Muscle layer of duodenum (tissue), 2 donors: Measurements from ENCODE around the gene CDK2AP2.
A peak's percentile ranks its signal among the peaks of the same experiment; 100 is the strongest.
"Not testable (repeated sequence)": the region's sequence is repeated elsewhere in the genome, so short reads cannot be mapped to it uniquely, and the experiment has no call there.

Experiments
- H3K27ac ChIP-seq: one replicate; pipeline ENCODE4 v1.7.0; 2013; ENCODE audit warnings: mild to moderate bottlenecking, low read length
- H3K27me3 ChIP-seq: one replicate; pipeline ENCODE4 v1.7.0; 2013; ENCODE audit warnings: low read depth, mild to moderate bottlenecking, control low read depth, low read length
- H3K36me3 ChIP-seq, 2 donors: one replicate each; pipeline ENCODE4 v1.7.0; 2013; ENCODE audit warnings: low read length in 2 of 2, control low read depth in 1 of 2, mild to moderate bottlenecking in 1 of 2; ENCODE audit not compliant: insufficient read depth in 2 of 2, control insufficient read depth in 1 of 2
- H3K4me1 ChIP-seq, 2 donors: one replicate each; pipeline ENCODE4 v1.7.0; 2013; ENCODE audit warnings: low read length in 2 of 2, mild to moderate bottlenecking in 2 of 2, control low read depth in 1 of 2, moderate library complexity in 1 of 2; ENCODE audit not compliant: insufficient read depth in 2 of 2, control insufficient read depth in 1 of 2
- H3K4me3 ChIP-seq, 2 donors: one replicate each; pipeline ENCODE4 v1.7.0; 2013; ENCODE audit warnings: low read length in 2 of 2, low read depth in 1 of 2, mild to moderate bottlenecking in 1 of 2
- H3K9me3 ChIP-seq, 2 donors: one replicate each; pipeline ENCODE4 v1.7.0; 2013; ENCODE audit warnings: low read length in 2 of 2, control low read depth in 1 of 2, mild to moderate bottlenecking in 1 of 2; ENCODE audit not compliant: control insufficient read depth in 1 of 2
- donor health status: healthy.

Gene CDK2AP2

DNA sequence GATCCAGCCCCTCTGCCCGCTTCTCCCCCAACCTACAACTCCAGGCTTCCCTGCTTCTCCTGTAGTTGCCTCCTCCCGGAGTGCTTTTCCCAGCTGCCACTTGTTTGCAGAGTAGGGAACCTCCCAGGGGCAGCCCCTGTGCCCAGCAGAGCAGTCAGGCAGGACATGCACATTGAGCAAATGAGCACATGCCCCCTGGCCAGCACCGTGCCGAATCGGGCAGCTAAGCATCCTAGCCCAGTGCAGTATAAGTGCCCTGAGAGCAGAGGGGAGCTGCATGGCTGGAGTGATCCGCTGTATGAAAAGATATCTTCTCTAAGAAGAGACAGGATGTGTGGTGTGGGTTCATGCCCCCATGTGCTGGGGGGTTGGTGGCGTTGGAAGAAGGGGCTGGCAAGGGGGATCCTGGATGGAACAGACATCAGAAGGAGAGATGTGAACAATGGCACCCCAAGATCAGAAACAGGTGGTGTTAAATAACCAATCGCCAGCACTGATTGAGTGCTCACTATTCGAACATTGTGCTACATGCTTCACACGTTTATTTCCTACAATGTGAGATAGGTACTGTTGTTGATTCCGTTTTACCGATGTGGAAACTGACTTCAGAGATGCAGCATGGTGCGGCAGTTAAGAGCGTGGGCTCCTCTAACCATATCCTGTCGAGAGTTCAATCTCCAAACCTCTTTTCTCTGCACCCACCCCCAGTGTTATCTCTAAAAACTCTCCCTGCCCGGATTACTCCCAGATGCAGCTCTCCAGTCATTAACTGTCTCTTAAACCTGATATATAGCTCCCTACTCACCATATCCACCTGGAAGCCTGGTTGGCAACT lies 23.9 kb downstream of the CDK2AP2 start:
- peaks cover 3 to 21% of the 10 kb centered on the region in 2 donors for H3K36me3 ChIP-seq
- peak overlapping the region; percentile 91 for H3K27ac ChIP-seq
- H3K9me3 ChIP-seq: no peaks in the 10 kb centered on the region
- peak overlapping the region; percentile 68 to 88 for H3K4me3 ChIP-seq
- H3K4me1 ChIP-seq: peaks cover 14 to 28% of the 10 kb centered on the region in 2 donors
- H3K27me3 ChIP-seq: no peaks in the 10 kb centered on the region

DNA sequence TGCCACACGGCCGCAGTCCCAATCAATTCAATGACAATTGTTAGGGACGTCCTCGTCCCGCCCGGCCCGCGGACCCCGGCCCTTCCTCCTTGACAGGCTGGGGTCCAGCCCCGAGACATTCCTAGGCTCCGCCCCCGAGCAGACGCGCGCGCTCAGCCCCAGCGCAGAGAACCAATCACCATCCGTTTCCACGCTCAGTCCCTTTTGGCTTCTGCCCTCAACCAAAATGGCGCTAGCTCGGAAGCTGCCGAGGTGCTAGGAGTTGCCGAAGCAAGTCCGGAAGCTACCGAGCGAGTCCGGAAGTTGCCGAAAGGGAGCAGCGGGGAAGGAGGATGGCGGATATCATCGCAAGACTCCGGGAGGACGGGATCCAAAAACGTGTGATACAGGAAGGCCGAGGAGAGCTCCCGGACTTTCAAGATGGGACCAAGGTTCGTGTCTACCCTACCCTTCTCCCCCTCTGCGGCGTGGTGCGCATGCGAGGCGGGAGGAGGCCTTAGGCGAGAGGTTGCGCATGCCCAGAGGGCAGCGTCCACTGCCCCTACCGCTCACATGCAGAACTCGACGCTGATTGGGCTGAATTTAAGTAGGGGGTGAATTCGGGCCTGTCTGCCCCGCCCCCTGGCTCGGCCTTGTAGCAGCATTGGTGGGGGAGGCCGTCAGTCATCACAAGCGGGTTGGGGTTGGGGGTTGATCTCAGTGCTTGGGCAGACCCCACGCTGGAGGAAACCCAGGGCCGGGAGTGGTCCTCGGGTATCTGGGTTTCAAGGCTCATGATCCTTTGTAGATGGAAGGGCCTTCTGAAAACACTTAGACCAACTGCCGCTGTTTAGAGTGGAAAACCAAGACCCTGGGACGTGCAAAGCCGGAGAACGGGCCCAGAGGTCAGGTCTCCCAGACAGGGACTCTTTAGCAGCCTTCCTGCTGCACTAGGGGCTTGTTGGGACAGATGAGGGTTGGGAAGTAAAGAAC lies 24.8 kb downstream of the CDK2AP2 start, which contains the start of gene AIP:
Gene AIP (plus strand): TSS at position 200 of the 972 bp plus-strand sequence. CDS start 133 bp downstream, at position 333.
- Histone ChIP-seq H3K27ac (peak within 1 kb of the TSS; percentile 91), H3K4me1 (peaks cover 14 to 28% of the 10 kb centered on the region in 2 donors), H3K4me3 (peak within 1 kb of the TSS; percentile 68 to 88), H3K27me3 (no peaks in the 10 kb centered on the region), H3K36me3 (peaks cover 0 to 12% of the 10 kb centered on the region in 2 donors), H3K9me3 (no peaks in the 10 kb centered on the region)

DNA sequence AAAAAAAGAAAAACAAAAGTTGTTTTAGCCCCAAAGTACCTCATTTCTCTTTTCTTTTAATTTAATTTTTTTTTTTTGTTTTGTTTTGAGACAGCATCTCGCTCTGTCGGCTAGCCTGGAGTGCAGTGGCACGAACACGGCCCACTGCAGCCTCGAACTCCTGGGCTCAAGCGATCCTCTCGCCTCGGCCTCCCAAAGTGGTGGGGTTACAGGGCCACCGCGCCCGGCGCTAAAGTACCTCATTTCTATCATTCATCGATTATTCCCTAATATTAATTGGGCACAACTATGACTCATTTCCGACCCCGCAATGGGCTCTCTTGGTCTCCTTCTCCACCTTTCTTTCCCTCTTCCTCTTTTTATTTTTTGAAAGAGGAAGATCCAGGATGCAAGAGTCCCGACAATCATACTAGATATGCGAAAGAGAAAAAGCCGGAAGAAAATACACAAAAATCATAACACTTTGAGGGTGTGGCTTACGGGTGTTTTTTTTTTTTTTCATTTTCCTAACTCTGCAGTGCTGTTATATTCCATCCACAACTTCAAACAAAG lies 25.6 kb downstream of the CDK2AP2 start:
- Histone ChIP-seq H3K4me1 (peaks cover 14 to 28% of the 10 kb centered on the region in 2 donors), H3K27ac (peak overlapping the region; percentile 91), H3K36me3 (peaks cover 0 to 6% of the 10 kb centered on the region in 2 donors), H3K9me3 (no peaks in the 10 kb centered on the region), H3K27me3 (no peaks in the 10 kb centered on the region), H3K4me3 (peak overlapping the region; percentile 68 to 88)

DNA sequence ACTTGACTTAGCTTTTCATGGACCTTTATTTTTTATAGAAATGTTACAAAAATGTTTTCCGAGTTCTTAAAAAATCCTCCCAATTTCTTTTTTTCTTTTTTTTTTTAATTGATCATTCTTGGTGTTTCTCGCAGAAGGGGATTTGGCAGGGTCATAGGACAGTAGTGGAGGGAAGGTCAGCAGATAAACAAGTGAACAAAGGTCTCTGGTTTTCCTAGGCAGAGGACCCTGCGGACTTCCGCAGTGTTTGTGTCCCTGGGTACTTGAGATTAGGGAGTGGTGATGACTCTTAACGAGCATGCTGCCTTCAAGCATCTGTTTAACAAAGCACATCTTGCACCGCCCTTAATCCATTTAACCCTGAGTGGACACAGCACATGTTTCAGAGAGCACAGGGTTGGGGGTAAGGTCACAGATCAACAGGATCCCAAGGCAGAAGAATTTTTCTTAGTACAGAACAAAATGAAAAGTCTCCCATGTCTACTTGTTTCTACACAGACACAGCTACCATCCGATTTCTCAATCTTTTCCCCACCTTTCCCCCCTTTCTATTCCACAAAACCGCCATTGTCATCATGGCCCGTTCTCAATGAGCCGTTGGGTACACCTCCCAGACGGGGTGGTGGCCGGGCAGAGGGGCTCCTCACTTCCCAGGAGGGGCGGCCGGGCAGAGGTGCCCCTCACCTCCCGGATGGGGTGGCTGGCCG lies 30.5 kb downstream of the CDK2AP2 start:
- H3K4me1 ChIP-seq, H3K9me3 ChIP-seq: not testable (repeated sequence)

DNA sequence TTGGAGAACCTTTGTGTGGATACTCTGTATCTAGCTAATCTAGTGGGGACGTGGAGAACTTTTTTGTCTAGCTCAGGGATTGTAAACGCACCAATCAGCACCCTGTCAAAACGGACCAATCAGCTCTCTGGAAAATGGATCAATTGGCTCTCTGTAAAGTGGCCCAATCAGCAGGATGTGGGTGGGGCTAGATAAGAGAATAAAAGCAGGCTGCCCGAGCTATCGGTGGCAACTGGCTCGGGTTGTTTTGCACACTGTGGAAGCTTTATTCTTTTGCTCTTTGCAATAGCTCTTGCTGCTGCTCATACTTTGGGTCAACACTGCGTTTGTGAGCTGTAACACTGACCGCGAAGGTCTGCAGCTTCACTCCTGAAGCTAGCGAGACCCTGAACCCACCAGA lies 31.3 kb downstream of the CDK2AP2 start:
- not testable (repeated sequence) for H3K4me3 ChIP-seq, H3K27me3 ChIP-seq, H3K4me1 ChIP-seq, H3K36me3 ChIP-seq, H3K9me3 ChIP-seq, H3K27ac ChIP-seq

More for the DNA sequence above, 30.5 kb downstream of the CDK2AP2 start:
- not testable (repeated sequence) for H3K27ac ChIP-seq, H3K27me3 ChIP-seq, H3K36me3 ChIP-seq, H3K4me3 ChIP-seq

DNA sequence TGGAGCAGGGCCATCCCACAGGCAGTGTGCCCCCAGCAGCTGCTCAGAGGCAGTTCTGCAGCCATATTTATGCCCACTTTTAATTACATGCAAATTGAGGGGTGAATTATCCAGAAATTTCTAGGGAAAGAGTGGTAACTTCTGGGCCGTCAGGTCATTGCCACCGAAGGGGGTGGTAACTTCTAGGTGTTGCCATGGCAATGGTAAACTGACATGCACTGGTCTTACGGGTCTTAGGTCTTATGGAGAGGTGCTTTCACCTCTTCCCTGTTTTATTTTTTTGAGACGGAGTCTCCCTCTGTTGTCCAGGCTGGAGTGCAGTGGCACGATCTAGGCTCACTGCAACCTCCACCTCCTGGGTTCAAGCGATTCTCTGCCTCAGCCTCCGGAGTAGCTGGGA lies 35.1 kb downstream of the CDK2AP2 start:
- Histone ChIP-seq H3K27me3 (no peaks in the 10 kb centered on the region), H3K4me3 (no peak overlapping the region), H3K27ac (no peak overlapping the region), H3K4me1 (peaks cover 3 to 9% of the 10 kb centered on the region in 2 donors), H3K36me3 (no peaks in the 10 kb centered on the region), H3K9me3 (no peaks in the 10 kb centered on the region)

DNA sequence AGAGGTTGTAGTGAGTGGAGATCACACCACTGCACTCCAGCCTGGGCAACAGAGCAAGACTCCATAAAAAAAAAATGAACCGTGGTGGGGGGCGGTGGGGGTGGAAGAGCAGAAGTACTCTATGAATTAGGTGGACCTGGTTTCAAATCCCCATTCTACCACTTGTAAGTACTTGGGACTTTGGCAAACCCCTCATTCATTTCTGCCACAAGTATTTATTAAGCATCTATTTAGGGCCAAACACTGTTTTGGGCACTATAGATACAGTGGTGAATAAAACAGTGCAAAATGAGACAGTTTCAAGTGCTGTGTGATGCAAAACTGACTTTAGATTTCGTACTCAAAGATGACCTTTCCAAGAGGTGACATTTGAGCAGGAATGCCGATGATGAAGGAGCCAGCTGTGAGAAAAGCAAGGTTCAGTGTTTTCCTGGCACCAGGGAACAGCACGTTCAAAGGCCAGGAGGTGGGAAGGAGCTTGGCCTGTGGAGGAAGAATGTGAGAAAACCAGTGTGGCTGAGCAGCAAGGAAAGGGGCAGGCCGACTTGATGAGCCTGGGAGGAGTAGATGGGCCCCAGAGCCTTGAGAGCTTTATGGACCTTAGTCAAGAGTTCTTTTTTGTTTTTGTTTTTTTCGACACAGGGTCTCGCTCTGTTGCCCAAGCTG lies 37.5 kb downstream of the CDK2AP2 start:
- no peak overlapping the region for H3K27ac ChIP-seq
- no peak overlapping the region for H3K4me3 ChIP-seq
- H3K27me3 ChIP-seq: no peaks in the 10 kb centered on the region
- H3K36me3 ChIP-seq: no peaks in the 10 kb centered on the region
- no peaks in the 10 kb centered on the region for H3K9me3 ChIP-seq
- peaks cover 3 to 21% of the 10 kb centered on the region in 2 donors for H3K4me1 ChIP-seq

DNA sequence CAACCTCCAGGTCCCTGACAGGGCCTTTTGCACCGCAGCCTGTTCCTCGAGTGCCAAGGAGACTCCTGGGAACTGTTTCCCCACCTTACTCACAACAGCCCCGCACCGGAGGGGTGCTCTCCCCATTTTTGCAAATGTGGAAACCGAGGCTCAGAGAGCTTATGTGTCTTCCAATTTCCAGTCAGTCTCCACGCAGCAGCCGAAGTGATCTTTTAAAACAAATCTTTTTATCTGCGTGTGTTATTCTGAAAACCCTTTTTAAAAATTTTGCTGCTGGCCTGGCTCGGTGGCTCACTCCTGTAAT lies 38.5 kb downstream of the CDK2AP2 start:
- no peaks in the 10 kb centered on the region for H3K36me3 ChIP-seq
- peak overlapping the region; percentile 91 for H3K27ac ChIP-seq
- H3K4me1 ChIP-seq: peaks cover 3 to 27% of the 10 kb centered on the region in 2 donors
- H3K27me3 ChIP-seq: no peaks in the 10 kb centered on the region
- peak overlapping the region; percentile 80 to 85 for H3K4me3 ChIP-seq
- no peaks in the 10 kb centered on the region for H3K9me3 ChIP-seq

DNA sequence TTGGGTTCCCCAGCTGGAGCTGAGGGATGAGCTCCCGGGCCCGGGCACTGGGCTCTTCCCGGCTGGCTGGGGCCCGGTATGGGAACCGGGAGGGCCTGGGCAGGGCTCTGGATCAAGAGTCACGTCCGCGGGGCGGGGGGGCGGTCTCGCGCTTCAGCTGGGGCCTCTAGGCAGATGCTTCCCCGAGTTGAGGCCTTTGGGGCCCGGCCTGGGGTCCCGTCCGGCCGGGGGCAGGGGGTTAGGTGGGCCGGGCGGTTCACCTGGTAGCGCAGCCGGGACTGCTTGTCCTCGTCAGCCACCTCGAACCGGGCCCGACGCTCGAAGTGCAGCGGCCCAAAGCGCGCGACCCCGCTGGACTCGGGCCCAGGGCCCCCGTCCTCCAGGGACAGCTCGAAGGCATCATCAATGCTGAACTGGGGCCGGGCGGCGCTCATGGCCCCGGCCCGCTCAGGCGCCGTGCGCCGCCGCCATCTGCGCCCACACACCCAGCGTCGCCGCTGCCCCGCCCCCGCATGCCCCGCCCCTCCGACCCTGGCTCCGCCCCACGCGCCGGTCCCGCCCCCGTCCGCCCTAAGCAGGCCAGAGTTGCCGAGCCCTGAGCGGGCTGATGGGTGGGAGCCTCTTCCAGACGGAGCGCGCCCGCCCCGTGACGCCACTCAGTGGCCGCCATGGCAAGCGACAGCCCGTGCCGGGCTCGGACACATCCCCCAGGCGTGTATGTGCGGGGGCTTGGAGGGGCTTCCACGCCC lies 39.0 kb downstream of the CDK2AP2 start, which contains the start of gene TMEM134:
Gene TMEM134 (minus strand): TSS at position 493 of the 749 bp plus-strand sequence. CDS start 59 bp downstream, at position 434.
- Histone ChIP-seq H3K4me3 (peak within 1 kb of the TSS; percentile 80 to 85), H3K4me1 (peaks cover 3 to 32% of the 10 kb centered on the region in 2 donors)

DNA sequence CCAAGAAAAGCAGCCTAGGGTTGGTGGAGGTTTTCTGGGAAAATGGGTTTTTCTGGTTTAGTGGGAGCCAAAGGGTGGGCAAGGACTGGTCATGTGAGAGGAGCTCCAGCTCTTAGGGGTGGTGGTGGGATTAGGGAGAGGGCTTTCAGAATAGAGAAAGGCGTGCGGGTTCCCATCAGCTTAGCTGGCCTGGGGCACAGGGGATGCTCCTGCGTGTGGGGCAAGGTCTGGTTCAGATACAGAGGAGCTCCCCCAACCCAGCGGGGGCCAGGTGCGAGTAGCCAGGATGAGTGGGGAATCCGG lies 39.6 kb downstream of the CDK2AP2 start:
- H3K27me3 ChIP-seq: no peaks in the 10 kb centered on the region
- H3K36me3 ChIP-seq: no peaks in the 10 kb centered on the region
- peak overlapping the region; percentile 77 to 85 for H3K4me3 ChIP-seq
- H3K27ac ChIP-seq: peak overlapping the region; percentile 84
- H3K9me3 ChIP-seq: no peaks in the 10 kb centered on the region
- peaks cover 6 to 36% of the 10 kb centered on the region in 2 donors for H3K4me1 ChIP-seq

More for the DNA sequence above, 39.0 kb downstream of the CDK2AP2 start, which contains the start of gene TMEM134:
- no peaks in the 10 kb centered on the region for H3K9me3 ChIP-seq
- no peaks in the 10 kb centered on the region for H3K27me3 ChIP-seq
- no peaks in the 10 kb centered on the region for H3K36me3 ChIP-seq
- peak within 1 kb of the TSS; percentile 91 for H3K27ac ChIP-seq
